Hindlimb muscle (tissue), 1 donor: Measurements from ENCODE around the gene SPINT1. TPM values are rescaled to one million over a fixed set of nuclear protein-coding genes. Genes with fewer than 3 reads are reported as not detected.
"Not testable (repeated sequence)": the region's sequence is repeated elsewhere in the genome, so short reads cannot be mapped to it uniquely, and the experiment has no call there.

Experiments
- DNase-seq: peaks from one replicate; pipeline ENCODE4 v3.0.0-alpha.2; 2013
- polyA plus RNA-seq: library from polyadenylated mRNA; unstranded; fragments of 120-200 nt; gene quantifications from one replicate; pipeline ENCODE4 v1.2.1, GENCODE V29; 2013; ENCODE audit not compliant: insufficient read length

Gene SPINT1
- polyA plus RNA-seq, 1 donor, result 1.3 TPM

DNA sequence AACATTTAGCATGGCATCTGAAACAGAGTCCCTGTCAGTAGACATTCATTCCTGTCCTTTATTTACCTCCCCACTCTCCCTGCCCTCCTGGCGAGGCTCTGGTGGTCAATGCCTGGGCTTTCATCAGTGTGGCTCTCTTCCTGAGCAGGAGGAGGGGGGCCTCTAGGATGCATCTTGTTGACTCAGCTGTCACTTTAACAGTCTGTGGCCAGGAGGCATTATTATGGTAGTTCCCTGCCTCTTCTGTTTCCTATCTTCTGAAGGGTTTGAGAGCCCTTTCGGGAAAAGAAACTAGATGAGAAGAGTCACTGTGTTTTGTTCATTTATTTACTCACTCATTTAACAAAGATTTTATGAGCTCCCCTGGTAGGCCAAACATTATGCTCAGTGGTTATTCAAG, 13.0 kb upstream of the SPINT1 start:
- DNase-seq, result no peak

DNA sequence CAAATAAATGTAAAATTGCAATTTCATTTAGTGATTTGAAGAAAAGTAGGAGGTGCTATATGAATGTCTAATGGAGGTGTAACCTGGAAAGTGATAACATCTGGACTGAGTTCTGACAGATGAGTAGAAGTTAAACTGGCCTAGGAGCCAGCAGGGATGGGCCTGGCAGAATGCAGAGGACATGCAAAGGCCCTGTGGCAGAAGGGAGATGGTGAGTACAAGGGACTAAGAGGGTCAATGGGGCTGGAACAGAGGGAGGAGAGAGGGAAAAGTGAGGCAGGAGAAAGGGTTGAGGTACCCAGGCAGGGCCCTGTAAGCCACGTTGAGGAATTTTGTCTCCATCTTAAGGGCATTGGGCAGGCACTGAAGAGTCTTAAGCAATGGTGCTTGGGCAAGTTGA, 12.0 kb upstream of the SPINT1 start:
- no peak for DNase-seq

DNA sequence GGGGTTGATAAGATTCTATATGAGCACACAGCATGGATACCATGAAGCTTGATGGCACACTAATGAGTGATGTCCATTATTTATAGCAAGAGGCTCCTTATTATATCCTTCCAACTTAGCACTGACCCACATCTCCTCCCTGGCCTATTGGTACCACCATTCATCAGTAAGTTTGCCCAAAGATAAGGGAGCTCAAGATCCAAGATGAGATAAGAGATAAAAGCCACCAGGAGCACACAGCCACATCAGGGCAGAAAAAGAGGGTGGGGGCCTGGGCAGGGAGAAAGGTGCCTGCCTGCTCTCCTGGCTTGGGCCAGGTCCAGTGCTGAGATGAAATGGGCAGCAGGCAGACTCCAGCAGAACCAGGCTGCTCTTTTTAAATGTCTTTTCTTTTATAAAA, 10.9 kb upstream of the SPINT1 start:
- DNase-seq, result no peak

DNA sequence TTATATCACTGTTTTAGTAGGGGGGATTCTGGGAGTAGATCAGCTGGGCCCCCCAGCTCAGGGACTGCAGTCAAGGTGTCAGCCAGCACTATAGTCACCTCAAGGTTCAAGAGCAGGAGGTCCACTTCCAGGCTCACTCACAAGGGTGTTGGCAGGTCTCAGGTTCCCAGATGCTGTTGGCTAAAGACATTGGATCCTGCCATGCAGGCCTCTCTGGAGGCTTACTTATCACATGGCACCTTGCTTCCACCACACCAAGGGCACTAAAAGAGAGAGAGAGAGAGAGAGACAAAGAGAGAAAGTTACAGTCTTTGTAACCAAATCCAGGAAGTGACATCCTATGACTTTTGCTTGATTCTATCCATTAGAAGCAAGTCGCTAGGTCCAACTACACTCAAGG, 7.8 kb upstream of the SPINT1 start:
- DNase-seq, result no peak

DNA sequence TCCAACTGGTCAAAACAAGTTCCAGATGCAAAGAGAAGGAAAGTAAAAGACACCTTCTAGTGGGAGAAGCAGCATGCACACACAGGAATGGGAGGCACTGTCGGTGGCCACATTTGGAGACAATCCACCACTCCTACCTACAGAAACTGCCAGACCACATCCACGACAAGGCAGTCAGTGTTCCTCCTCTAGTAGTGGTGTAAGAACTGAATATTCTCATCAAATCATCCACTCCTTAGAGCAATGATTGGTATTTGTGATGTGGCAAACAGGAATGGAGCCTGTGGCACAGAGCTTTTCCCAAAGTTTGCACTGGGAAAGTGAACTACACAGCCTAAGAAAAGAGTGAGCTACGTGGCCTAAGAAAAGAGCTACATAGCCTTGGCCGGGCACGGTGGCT, 5.1 kb upstream of the SPINT1 start:
- DNase-seq, result no peak

DNA sequence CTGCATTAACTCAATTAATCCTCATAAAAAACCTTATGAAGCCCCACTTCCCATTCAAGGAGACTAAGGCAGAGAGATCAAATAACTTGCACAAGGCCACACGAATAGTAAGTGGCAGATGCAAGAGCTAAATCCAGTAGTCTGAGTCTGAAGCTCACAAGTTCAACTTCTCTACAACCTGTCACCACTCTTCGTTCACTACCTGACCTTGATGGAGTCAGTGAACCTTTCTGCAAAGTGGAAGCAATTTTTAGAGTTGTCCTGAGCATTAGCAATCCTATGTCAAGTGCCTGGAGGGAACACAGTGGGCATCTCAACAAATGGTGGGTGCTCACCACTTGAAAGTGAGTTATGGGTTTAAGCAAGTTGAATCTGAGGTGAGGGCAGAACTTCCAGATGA, 2.1 kb upstream of the SPINT1 start:
- no peak for DNase-seq

DNA sequence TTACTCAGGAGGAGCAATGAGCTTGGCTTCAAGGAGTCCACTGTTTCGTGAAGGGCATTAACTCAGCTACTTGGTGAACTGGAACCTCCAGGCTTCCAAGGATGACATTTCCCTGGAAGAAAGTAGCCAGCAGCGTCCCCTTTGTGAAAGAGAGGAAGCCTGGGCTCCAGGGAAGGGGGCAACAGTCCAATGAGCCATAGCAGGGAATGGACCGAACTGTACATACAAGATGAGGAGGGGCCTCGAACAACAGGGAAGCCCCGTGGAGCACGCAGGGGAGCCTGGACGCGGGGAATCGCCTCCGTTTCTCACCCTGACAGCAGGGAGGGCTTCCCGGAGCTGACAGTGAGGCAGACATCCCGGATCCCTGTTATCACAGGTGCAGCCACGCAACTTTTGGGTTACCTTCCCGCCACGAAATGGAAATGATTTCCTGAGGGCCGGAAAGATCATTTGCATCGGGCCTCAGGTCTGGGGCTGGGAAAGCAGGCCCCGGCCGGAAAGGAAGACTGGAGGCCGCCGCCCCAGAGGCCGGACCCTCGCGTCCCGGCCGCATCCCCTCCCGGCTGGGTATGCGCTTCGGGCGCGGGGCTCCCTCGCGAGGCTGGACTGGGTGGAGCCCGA, 475 bp upstream of the SPINT1 start:
- DNase-seq, result no peak

DNA sequence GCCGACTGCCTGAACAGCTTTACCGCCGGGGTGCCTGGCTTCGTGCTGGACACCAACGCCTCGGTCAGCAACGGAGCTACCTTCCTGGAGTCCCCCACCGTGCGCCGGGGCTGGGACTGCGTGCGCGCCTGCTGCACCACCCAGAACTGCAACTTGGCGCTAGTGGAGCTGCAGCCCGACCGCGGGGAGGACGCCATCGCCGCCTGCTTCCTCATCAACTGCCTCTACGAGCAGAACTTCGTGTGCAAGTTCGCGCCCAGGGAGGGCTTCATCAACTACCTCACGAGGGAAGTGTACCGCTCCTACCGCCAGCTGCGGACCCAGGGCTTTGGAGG, 815 bp downstream of the SPINT1 start:
- DNase-seq, result no peak

DNA sequence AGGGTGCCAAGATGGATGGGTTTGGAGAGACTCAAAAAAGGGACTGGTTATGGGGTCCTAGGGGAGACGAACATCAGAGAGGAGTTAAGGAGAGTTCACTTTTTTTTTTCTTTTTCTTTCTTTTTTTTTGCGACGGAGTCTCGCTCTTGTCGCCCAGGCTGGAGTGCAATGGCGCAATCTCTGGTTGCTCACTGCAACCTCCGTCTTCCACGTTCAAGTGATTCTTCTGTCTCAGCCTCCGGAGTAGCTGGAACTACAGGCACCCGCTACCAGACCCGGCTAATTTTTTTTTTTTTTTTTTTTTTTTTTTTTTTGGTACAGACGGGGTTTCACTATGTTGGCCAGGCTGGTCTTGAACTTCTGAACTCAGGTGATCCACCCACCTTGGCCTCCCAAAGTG, 1.2 kb downstream of the SPINT1 start:
- no peak for DNase-seq

DNA sequence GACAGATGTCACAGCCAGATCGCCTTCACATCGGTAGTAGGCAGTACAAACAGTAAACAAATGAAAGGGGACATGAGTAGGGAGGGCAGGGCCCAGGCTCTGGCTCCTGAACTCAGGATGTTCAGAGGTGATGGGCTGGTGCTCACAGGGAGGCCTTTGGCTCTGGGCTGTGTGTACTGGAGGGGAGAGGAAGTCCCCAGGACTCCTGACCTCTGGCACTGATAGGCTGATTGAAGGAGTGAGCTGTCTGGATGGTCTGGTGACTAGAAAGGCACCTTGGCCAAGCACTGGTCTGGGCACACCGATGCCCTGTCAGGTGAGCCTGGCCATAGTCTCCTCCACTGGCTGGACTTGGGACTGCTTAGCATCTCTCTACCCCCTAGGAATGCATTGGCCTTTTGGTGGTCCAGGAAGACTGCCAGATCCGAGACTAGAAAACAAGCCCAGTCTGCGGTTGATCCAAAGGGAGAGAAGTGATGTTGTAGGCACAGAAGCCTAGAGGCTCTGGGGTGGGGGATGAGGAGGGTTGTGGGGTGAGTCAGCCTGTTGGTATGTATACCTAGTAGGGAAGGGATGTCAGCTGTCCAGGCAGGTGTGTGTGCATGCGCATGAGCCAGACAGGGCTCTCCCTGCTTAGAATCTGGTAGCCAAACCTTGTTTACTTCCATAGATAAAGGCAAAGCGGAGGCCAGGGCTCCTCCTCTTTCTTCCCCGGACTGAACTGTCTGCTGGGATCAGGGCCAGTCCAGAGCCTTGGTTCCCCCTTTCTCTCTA, 1.9 kb downstream of the SPINT1 start:
- no peak for DNase-seq

DNA sequence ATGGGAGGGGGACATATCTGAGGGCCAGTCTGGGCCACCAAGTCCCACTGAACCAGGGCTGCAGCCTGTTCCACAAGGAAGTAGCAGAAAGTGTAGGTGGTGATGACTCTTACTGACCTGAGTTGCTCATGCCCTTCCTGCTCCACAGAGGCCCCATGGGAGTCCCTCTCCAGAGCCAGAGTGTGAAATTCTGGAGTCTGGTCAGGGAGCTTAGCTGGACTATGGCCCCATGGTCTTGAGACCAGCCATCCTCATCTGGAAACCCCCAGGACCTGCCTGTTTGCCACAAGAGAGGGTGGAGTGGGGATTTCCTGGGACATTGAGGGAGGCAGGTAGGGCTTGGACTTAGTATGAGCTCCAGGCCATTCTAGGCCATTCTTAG, 3.0 kb downstream of the SPINT1 start:
- DNase-seq, result no peak

DNA sequence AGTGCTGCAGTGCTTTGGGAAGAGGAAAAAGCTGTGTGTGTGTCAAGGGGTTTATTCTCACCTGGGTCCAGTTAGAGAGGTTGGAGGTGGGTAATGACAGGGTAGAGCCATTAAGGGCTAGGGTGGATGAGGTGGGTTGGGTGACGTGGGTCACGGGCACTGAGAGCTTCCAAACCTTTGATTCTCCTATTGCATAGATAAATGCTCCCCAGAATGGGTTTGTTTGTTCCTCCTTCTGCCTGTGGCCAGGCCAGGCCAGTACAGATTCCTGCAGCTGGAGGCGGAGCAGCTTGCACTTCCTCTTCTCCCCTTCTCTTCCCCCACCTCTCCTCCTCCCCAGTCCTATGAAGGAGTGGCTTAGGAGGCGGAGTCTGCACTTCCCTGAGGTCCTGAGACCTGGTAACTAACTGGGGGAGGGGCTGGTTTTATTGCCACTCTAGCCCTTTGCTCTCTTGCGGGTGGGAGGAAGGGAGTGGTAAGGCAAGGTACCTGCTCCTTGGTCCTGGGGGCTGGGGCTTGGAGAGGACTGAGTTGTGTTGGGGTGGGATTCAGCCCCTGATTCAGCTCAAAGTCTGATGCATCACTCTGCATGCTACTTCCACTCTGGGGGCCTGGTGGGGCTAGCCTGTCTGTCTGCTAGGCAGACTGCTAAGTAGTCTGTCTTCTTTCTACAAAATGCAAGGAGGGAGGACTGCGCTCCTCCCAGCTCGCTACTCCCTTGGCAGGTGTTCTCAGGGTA, 3.5 kb downstream of the SPINT1 start:
- DNase-seq, result no peak

DNA sequence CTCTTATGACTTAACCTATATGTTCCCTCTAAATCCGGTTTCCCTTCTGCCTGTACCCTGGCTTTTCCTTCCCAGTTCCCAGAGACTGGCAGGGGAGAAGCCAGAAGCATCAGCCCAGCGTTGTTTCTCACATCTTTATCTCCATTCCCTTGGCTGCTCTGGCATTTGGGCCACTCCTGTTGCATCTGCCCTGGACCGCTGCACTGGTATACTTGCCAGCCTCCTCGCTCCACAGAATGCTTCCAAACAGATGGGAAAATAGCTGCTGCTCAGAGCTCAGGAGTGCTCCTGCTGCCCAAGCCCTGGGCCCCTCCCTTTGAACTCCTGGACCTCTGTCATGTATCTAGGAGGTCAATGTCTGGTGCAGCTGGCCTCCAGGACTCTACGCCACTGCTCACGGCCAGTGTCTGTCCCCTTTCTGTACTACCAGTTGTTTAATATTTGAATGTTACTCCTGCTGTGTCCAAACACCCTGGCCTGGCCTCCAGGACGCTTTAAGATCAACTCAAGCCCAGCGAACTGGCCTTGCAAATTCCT, 6.8 kb downstream of the SPINT1 start:
- no peak for DNase-seq

DNA sequence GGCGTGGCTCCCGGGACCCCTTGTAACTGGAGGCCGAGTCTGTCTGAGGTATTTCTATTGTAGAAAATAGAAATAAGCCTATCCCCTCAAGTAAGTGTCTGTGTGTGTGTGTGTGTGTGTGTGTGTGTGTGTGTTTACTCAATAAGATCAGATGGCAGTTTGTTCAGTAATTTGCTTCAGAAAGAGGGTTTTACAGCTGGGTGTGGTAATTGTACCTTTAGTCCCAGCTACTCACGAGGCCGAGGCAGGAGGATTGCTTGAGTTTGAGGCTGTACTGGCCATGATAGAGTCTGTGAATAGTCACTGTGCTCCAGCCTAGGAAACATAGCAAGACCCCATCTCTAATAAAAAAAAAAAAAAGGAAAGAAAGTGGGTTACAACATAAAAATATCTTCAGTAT, 8.7 kb downstream of the SPINT1 start:
- DNase-seq, result no peak

DNA sequence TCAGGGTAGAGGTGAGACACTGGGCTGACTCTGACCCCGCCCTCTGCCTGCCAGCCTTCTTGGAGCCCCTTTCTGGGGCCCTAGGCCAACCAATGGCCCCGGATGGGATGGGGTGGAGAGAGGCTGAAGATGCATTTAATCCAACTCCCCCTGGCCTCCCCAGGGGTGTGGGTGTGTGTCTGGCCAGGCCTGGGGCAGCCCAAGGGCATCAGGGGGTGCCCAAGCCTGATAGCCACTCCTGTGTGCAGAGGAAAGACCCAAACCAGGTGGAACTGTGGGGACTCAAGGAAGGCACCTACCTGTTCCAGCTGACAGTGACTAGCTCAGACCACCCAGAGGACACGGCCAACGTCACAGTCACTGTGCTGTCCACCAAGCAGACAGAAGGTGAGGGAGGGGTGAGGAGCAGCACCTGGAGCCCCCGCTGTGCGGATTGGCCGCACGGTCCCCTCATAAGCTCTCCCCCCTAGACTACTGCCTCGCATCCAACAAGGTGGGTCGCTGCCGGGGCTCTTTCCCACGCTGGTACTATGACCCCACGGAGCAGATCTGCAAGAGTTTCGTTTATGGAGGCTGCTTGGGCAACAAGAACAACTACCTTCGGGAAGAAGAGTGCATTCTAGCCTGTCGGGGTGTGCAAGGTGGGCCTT, 9.5 kb downstream of the SPINT1 start:
- DNase-seq, result no peak

DNA sequence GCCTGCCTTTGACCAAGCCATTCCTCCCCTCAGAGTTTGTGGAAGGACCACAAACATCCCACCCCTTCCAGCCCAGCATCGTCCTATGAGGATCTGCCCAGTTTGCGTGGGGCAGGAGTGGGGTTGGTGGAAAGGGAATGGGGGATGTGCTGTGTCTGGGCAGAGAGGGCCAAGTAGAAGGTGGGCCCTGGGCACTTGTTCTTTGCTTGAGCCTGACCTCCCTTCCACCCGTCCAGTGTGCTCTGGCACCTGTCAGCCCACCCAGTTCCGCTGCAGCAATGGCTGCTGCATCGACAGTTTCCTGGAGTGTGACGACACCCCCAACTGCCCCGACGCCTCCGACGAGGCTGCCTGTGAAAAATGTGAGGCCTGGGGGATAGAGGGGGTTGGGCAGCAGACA, 10.3 kb downstream of the SPINT1 start:
- no peak for DNase-seq

DNA sequence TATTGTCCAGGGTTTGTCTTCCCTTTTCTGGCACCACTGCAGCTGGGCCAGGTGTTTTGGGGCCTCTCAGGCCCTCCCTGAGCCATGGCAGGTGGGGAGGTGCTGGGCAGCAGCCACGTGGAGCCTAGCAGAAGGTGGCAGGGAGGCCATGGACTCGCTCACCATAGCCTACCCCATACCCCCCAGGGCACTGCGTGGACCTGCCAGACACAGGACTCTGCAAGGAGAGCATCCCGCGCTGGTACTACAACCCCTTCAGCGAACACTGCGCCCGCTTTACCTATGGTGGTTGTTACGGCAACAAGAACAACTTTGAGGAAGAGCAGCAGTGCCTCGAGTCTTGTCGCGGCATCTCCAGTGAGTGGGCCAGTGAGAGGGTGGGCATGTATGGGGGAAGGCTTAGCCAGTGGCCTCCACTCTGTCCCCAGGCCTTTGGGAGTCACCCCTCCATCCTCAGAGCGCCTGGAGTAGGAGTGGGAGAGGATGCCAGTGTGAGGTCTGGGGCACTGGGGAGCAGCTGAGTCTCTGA, 11.9 kb downstream of the SPINT1 start:
- DNase-seq, result no peak

DNA sequence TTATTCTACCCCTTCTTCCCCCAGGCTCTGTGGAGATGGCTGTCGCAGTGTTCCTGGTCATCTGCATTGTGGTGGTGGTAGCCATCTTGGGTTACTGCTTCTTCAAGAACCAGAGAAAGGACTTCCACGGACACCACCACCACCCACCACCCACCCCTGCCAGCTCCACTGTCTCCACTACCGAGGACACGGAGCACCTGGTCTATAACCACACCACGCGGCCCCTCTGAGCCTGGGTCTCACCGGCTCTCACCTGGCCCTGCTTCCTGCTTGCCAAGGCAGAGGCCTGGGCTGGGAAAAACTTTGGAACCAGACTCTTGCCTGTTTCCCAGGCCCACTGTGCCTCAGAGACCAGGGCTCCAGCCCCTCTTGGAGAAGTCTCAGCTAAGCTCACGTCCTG, 12.9 kb downstream of the SPINT1 start:
- no peak for DNase-seq

DNA sequence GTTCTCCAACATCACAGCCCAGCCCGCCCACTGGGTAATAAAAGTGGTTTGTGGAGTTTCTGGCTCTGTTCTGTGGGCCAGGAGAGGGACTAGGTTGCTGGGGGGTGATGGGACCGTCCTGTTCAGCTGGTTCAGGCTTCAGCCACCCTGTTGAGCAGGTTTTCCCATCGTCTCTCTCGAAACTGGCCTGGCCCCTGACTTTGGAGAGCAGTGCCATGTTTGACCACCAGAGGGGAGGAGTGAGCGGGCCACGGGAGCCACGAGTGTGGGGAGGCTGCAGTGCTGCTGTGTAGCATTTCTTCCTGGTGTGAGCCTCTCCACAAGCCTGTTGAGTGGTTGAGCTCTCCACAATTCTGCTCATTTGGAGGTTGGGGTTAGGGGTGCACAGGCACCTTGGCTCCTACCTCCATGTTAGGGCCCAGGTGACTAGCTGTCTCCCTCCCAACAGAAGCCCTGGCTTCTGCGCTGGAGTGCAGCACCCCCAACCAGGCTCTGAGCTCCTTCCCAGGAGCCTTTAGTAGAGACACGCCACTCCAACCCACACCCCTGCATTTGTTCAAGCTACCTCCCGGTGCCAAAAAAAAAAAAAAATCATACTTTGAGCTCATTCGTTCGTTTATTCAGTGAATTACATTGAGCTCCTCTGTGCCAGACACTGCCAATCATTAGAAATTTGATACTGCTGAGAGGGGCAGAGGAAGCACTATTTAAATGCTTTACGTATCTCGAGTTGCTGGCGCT, 13.9 kb downstream of the SPINT1 start:
- peak; percentile 73 for DNase-seq

DNA sequence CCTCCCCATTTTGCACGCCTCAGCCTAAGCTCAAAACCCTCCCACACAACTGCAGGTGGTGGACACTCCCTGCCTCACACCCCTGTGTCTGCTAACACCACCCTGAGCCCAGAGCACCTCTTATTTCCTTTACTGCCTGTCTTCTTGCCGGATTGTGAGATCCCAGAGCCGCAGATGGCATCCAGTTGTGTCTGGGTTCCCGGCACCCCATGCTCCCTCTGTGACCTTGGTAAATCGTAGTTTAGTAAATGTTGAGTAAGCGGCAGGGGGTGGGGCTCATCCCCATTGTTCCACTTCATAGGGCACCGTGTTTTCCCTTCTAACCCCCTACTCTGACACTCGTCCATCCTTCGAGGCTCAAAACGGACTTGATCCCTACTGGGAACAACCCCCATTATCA, 14.9 kb downstream of the SPINT1 start:
- no peak for DNase-seq

DNA sequence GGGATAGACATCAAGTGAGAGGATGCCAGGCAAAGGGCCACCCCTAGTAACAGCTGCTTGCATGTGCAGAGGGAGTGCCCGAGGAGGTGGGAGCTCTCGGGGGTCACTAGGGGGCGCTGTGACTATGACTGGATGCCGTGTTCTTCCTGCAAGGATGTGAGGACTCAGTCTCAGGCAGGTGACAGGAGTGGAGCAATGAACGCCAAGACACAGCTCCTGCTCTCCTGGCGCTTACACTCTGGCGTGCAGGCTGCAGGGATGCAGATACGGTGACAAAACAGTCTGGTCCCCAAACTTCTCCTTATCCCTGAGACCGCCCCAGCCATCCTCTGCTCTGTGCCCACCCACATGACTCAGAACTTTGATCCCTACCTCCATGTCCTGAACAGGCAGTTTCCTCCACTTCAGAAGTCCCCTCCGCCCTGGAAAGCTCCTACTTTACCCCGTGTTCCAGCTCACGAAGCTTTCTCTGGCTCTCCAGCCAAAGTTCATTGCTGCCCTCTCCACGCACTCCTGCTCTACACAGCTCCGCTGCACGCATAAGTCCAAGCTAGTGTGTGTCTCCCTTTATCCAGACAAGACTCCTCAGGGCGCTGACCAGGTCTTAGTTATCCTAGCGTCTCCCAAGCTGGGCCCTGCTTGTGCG, 15.5 kb downstream of the SPINT1 start:
- DNase-seq, result peak; percentile 53

DNA sequence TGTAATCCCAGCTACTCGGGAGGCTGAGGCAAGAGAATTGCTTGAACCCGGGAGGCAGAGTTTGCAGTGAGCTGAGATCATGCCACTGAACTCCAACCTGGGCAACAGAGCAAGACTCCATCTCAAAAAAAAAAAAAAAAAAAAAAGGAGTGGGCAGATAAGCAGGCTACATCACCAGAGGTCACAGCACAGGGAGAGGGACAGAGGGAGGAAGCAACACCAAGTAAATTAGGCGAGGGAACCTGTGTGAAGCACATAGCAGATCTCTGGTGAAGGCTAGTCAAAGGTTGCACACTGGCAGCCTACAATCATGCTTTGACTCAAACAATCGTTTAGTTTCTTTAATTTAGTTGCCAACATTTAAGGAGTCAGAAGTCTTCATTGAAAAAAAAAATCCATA, 17.3 kb downstream of the SPINT1 start:
- not testable (repeated sequence) for DNase-seq
